GM12874 (cell line): ENCODE data around the gene CDC42SE1.
A peak's percentile ranks its signal among the peaks of the same experiment; 100 is the strongest.

Experiments used
- TF ChIP-seq, protein P1 (sequence below): IDR thresholded peaks from 2 replicates; pipeline ENCODE4 v1.5.1; 2011; ENCODE audit warnings: low read depth, mild to moderate bottlenecking, control low read depth, low read length, moderate library complexity; ENCODE audit not compliant: insufficient read depth

The CDC42SE1 gene

GRCh38 chr1:151010346-151010726, 49.1 kb downstream of the CDC42SE1 start:
- TF ChIP-seq, protein P1, sequence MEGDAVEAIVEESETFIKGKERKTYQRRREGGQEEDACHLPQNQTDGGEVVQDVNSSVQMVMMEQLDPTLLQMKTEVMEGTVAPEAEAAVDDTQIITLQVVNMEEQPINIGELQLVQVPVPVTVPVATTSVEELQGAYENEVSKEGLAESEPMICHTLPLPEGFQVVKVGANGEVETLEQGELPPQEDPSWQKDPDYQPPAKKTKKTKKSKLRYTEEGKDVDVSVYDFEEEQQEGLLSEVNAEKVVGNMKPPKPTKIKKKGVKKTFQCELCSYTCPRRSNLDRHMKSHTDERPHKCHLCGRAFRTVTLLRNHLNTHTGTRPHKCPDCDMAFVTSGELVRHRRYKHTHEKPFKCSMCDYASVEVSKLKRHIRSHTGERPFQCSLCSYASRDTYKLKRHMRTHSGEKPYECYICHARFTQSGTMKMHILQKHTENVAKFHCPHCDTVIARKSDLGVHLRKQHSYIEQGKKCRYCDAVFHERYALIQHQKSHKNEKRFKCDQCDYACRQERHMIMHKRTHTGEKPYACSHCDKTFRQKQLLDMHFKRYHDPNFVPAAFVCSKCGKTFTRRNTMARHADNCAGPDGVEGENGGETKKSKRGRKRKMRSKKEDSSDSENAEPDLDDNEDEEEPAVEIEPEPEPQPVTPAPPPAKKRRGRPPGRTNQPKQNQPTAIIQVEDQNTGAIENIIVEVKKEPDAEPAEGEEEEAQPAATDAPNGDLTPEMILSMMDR: no peak

GRCh38 chr1:151009674-151010345, 49.6 kb downstream of the CDC42SE1 start:
- TF ChIP-seq, protein P1: no peak

DNA sequence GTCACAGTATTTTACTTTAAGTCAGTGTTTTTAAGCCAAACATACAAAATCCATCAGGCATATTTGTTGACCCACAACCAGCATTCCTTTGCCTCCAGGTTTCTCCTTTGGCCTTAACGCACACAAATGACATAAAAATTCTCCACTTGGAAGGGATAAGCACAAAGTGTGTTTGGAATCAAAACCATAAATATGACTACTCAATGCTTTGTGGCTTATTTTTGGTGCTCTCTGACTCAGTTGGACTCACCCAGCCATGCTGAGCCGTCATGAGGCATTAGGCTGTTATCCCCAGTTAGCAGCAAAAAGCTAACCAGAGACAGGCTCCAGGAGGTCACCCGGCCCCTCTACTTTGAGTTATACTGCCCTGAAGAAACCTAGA, 50.2 kb downstream of the CDC42SE1 start:
- TF ChIP-seq, protein P1: no peak

DNA sequence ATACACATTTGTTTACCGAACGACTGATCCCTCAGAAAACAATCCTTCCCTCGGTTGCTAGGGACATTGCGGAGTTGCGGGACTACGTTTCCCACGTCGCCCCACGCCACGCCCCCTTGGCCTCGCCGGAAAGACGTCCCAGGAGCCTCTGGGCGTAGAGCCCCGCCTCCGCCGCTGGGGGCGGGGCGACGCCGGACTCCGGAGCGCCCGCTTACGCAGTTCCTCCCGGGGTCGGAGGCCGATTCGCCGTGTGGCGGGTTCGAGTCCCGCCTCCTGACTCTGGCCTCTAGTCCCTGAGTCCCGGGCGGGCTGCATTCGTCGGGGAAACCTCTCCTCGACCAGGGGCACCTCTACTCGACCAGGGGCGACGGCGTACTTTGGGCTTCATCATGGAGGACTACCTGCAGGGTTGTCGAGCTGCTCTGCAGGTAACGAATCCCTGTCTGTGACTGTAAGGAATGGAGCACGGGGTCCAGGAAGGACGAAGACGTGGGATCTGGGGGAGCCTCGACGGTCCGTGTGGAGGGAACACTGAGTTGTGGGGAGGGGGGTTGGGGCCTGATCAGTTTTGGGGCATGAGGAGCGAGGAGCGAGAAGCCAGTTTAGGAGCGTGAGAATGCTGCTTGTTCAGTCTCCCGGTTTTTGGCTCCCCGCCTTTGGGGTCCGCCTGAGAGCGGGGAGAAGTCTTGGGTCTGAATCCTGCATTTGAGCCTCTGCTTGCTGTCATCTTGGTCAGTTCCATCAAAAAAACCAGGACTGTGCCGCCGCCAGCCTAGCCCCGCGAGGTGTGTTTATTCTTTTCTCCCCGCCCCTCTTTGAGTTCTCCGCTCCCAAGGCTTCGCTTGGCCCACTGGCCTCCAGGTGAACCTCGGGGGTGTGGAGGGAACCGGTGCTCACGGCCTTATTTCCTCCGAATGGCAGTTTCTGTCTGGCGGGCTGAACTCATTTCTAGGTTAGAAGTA, 50.9 kb downstream of the CDC42SE1 start, which contains the start of gene PRUNE1:
PRUNE1 (plus strand) TSS at position 206 of the 962 bp plus-strand sequence; CDS start at position 390, 184 bp downstream.
- TF ChIP-seq, protein P1: no peak

DNA sequence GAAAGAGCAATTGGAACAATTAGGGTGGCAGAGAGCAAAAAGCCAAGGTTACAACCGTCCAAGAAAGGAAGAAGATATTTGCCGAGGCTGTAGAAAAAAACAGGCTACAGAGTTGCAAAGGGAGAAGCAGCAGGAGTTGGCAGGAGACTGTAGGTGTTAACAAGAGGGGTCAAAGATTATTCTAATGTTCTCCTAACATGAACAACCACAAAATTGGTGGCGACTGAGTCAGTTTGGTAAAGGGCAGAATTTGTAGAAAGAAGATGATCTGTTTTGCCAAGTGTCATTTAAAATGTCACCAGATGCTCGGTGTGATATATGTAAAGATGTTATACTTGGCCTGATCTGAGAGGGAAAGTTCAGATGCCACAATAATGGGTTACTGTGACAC, 51.6 kb downstream of the CDC42SE1 start:
- TF ChIP-seq, protein P1: no peak

GRCh38 chr1:151006327-151007052, 52.9 kb downstream of the CDC42SE1 start, which contains the start of gene MINDY1:
TSS of gene MINDY1 (minus strand) at chr1:151006902. CDS start at chr1:151002617, 4,285 bp downstream.
- TF ChIP-seq, protein P1: peak; percentile 51

DNA sequence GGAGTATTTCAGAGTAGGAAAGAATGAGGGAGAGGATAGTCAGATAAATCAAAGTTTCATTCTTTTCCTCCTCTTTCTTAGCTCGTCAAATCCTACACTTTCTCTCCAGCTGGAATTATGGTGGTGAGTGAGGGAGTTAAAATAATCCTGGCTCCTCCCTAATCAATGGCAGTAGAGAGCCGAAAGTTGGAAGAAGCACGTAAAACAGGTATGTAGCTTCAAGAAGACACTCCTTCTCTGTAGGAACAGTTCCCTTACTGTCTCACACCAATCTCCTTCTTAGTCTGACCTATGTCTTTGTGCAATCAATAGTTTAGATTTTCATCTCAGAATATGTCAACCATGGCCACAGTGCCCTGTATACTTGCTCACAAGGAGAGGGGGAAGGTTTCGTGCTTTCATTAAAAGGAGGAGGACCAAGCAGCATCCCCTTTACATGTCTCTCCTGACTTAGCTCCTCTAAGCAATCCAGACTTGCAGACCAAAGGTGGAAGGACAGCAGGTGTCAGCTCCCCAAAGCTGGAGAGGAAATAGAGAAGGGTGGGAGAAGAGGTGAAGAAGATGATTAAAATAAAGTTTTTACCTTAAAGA, 53.6 kb downstream of the CDC42SE1 start:
- TF ChIP-seq, protein P1: no peak
